WERI-Rb-1 (cell line): ENCODE measurements around the gene PRRX2.

ENCODE experiments used
- DNase-seq: peaks from one replicate; pipeline ENCODE4 v3.0.0-alpha.2; 2020
- H3K27ac ChIP-seq: fragments of 250-450 bp; sonication (Bioruptor Pico); 2 replicates; pipeline ENCODE4 v1.5.1; 2020; ENCODE audit warnings: mild to moderate bottlenecking, moderate library complexity
- H3K27me3 ChIP-seq: fragments of 250-450 bp; sonication (Bioruptor Pico); 2 replicates; pipeline ENCODE4 v1.5.1; 2021; ENCODE audit warnings: mild to moderate bottlenecking, low read depth, moderate library complexity; ENCODE audit not compliant: insufficient read depth, severe bottlenecking
- H3K36me3 ChIP-seq: fragments of 250-450 bp; sonication (Bioruptor Pico); 2 replicates; pipeline ENCODE4 v1.5.1; 2020; ENCODE audit warnings: mild to moderate bottlenecking, moderate library complexity
- H3K4me3 ChIP-seq: 2 replicates; pipeline ENCODE4 v1.5.1; 2011; ENCODE audit warnings: low read depth, mild to moderate bottlenecking, control low read depth, low read length
- H3K9me3 ChIP-seq: fragments of 250-450 bp; sonication (Bioruptor Pico); 2 replicates; pipeline ENCODE4 v1.5.1; 2021; ENCODE audit warnings: mild to moderate bottlenecking, moderate library complexity; ENCODE audit not compliant: severe bottlenecking
- CTCF ChIP-seq: IDR thresholded peaks from 2 replicates; pipeline ENCODE4 v1.5.1; 2011; ENCODE audit warnings: low read depth, mild to moderate bottlenecking, control low read depth, inconsistent platforms, low read length

Gene PRRX2

GRCh38 chr9:129710169-129710453 lies 44.7 kb downstream of the PRRX2 start:
- H3K27me3 ChIP-seq: no peaks in the 10 kb centered on the region
- DNase-seq: no peak
- H3K9me3 ChIP-seq: no peaks in the 10 kb centered on the region
- no peak overlapping the region for H3K4me3 ChIP-seq
- H3K36me3 ChIP-seq: no peaks in the 10 kb centered on the region
- TF ChIP-seq CTCF: no peak
- H3K27ac ChIP-seq: no peak overlapping the region

- Histone ChIP-seq H3K27me3 (no peaks in the 10 kb centered on the region), H3K4me3 (no peak overlapping the region), H3K9me3 (no peaks in the 10 kb centered on the region), H3K27ac (peak overlapping the region; percentile 42), H3K36me3 (no peaks in the 10 kb centered on the region)
- peak; percentile 49 for DNase-seq
- TF ChIP-seq CTCF: no peak
Measured at GRCh38 chr9:129712634-129713401, 47.4 kb downstream of the PRRX2 start.

GRCh38 chr9:129713402-129713679 lies 47.9 kb downstream of the PRRX2 start:
- no peak overlapping the region for H3K4me3 ChIP-seq
- H3K36me3 ChIP-seq: no peaks in the 10 kb centered on the region
- no peak for DNase-seq
- no peak for TF ChIP-seq CTCF
- H3K27me3 ChIP-seq: no peaks in the 10 kb centered on the region
- no peak overlapping the region for H3K27ac ChIP-seq
- no peaks in the 10 kb centered on the region for H3K9me3 ChIP-seq

- no peak overlapping the region for H3K27ac ChIP-seq
- TF ChIP-seq CTCF: no peak
- no peaks in the 10 kb centered on the region for H3K36me3 ChIP-seq
- no peak for DNase-seq
- no peak overlapping the region for H3K4me3 ChIP-seq
- H3K9me3 ChIP-seq: no peaks in the 10 kb centered on the region
- no peaks in the 10 kb centered on the region for H3K27me3 ChIP-seq
Measured at GRCh38 chr9:129714511-129715061, 49.1 kb downstream of the PRRX2 start.

- no peak for DNase-seq
- H3K27me3 ChIP-seq: no peaks in the 10 kb centered on the region
- no peak for TF ChIP-seq CTCF
- H3K36me3 ChIP-seq: no peaks in the 10 kb centered on the region
- H3K4me3 ChIP-seq: no peak overlapping the region
- no peak overlapping the region for H3K27ac ChIP-seq
- no peaks in the 10 kb centered on the region for H3K9me3 ChIP-seq
Measured at GRCh38 chr9:129716091-129716490, 50.6 kb downstream of the PRRX2 start.

GRCh38 chr9:129717991-129718390 lies 52.5 kb downstream of the PRRX2 start:
- Histone ChIP-seq H3K4me3 (no peak overlapping the region), H3K9me3 (no peaks in the 10 kb centered on the region), H3K27me3 (no peaks in the 10 kb centered on the region), H3K27ac (no peak overlapping the region), H3K36me3 (no peaks in the 10 kb centered on the region)
- DNase-seq: no peak
- TF ChIP-seq CTCF: no peak
